ENCODE results near the gene ATP5F1E.
A peak's percentile ranks its signal among the peaks of the same experiment; 100 is the strongest.

The ATP5F1E gene

DNA sequence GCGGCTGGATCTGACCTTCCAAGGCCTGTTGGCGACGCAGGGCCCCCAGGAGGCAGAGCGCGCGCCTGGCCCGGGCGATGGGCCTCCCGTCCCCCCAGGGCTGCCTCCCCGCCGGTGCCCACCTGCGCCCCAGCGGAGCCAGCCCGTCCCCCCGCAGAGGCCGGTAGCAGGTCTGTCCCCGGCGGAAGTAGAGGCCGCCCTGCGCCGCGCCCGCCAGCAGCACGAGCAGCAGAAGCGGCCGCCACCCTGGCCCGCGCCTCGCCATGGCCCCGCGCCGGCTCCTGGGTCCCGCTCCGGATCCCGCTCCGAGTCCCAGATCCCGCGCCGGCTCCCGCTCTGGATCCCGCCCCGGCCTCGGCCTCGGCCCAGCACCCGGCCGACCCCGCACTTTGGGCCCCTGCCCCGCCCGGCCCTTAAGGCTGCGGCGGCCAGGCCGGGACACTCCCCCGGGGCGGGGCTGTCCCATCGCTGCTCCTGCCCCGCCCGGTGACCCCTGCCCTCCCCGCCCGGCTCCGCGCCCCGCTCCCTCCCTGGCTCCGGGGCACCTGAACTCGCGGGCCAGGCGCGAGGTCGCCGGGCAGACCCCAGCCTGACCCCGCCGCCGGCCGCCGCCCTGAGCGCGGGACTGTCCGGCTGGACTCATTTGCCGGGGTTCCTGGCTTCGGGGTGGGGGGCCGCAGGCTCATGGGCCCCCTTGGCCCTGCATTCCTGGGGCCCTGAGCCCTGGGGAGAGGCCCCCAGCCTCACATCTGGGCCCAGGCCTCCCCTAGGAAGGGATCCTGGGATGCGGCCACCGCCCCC, 25.1 kb downstream of the ATP5F1E start, which contains the start of gene CTSZ:
Gene CTSZ (minus strand): TSS at position 391 of the 801 bp plus-strand sequence. CDS start 126 bp downstream, at position 265.
- Histone ChIP-seq H2AFZ (ENCODE audit: low read depth, low read length) (no peak within 1 kb of the TSS), H3K9ac (ENCODE audit: low read depth, low read length) (no peak within 1 kb of the TSS), H3K27ac (ENCODE audit: low read length) (no peak within 1 kb of the TSS), H3K36me3 (ENCODE audit: insufficient read depth, low read length) (no peaks in the 10 kb centered on the region), H3K4me1 (ENCODE audit: insufficient read depth, low read length) (peaks cover 15% of the 10 kb centered on the region), H4K20me1 (ENCODE audit: insufficient read depth, low read length) (peaks cover 13% of the 10 kb centered on the region), H3K79me2 (ENCODE audit: insufficient read depth, low read length) (no peaks in the 10 kb centered on the region), H3K4me3 (ENCODE audit: low read depth in 1 of 2, low read length in 2 of 2) (no peak within 1 kb of the TSS), H3K4me2 (ENCODE audit: insufficient read depth, low read length) (no peak within 1 kb of the TSS), H3K27me3 (ENCODE audit: insufficient read depth, low read length, poor library complexity) (no peaks in the 10 kb centered on the region), H3K9me3 (ENCODE audit: insufficient read depth, low read length, severe bottlenecking) (no peaks in the 10 kb centered on the region)
- ATAC-seq (ENCODE audit: insufficient read depth, low read depth) (no peak), DNase-seq (no peak)
- TF ChIP-seq EZH2 (IDR thresholded peaks at IDR 0.05; ENCODE audit: borderline replicate concordance, low read depth, low read length, severe bottlenecking): no peak
- TF ChIP-seq CTCF (IDR thresholded peaks at IDR 0.05; ENCODE audit: borderline replicate concordance, extremely low read depth, low read length, poor library complexity, severe bottlenecking): no peak

- H4K20me1 ChIP-seq (ENCODE audit: insufficient read depth, low read length): peaks cover 18% of the 10 kb centered on the region
- no peaks in the 10 kb centered on the region for H3K79me2 ChIP-seq (ENCODE audit: insufficient read depth, low read length)
Observed at GRCh38 chr20:59006167-59006863, 25.8 kb downstream of the ATP5F1E start.

GRCh38 chr20:59005523-59006166, 26.5 kb downstream of the ATP5F1E start:
- no peaks in the 10 kb centered on the region for H3K36me3 ChIP-seq (ENCODE audit: insufficient read depth, low read length)
- H3K4me1 ChIP-seq (ENCODE audit: insufficient read depth, low read length): peaks cover 15% of the 10 kb centered on the region
- no peak for ATAC-seq (ENCODE audit: insufficient read depth, low read depth)
- peaks cover 18% of the 10 kb centered on the region for H4K20me1 ChIP-seq (ENCODE audit: insufficient read depth, low read length)
- H3K4me3 ChIP-seq (ENCODE audit: low read depth in 1 of 2, low read length in 2 of 2): no peak overlapping the region
- no peaks in the 10 kb centered on the region for H3K79me2 ChIP-seq (ENCODE audit: insufficient read depth, low read length)
- no peak overlapping the region for H3K9ac ChIP-seq (ENCODE audit: low read depth, low read length)
- TF ChIP-seq EZH2 (IDR thresholded peaks at IDR 0.05; ENCODE audit: borderline replicate concordance, low read depth, low read length, severe bottlenecking) (no peak), CTCF (IDR thresholded peaks at IDR 0.05; ENCODE audit: borderline replicate concordance, extremely low read depth, low read length, poor library complexity, severe bottlenecking) (no peak)
- DNase-seq: no peak
- no peak overlapping the region for H2AFZ ChIP-seq (ENCODE audit: low read depth, low read length)
- H3K27me3 ChIP-seq (ENCODE audit: insufficient read depth, low read length, poor library complexity): no peaks in the 10 kb centered on the region
- no peak overlapping the region for H3K27ac ChIP-seq (ENCODE audit: low read length)
- no peaks in the 10 kb centered on the region for H3K9me3 ChIP-seq (ENCODE audit: insufficient read depth, low read length, severe bottlenecking)
- H3K4me2 ChIP-seq (ENCODE audit: insufficient read depth, low read length): peak overlapping the region; percentile 30; the same call in 1 of the 2 replicates

More at GRCh38 chr20:59006167-59006863, 25.8 kb downstream of the ATP5F1E start:
- Histone ChIP-seq H3K36me3 (ENCODE audit: insufficient read depth, low read length) (no peaks in the 10 kb centered on the region), H3K4me3 (ENCODE audit: low read depth in 1 of 2, low read length in 2 of 2) (no peak overlapping the region), H3K4me2 (ENCODE audit: insufficient read depth, low read length) (no peak overlapping the region), H3K4me1 (ENCODE audit: insufficient read depth, low read length) (peaks cover 15% of the 10 kb centered on the region), H3K9me3 (ENCODE audit: insufficient read depth, low read length, severe bottlenecking) (no peaks in the 10 kb centered on the region), H3K27ac (ENCODE audit: low read length) (no peak overlapping the region), H3K27me3 (ENCODE audit: insufficient read depth, low read length, poor library complexity) (no peaks in the 10 kb centered on the region), H3K9ac (ENCODE audit: low read depth, low read length) (no peak overlapping the region), H2AFZ (ENCODE audit: low read depth, low read length) (no peak overlapping the region)
- no peak for ATAC-seq (ENCODE audit: insufficient read depth, low read depth)
- TF ChIP-seq EZH2 (IDR thresholded peaks at IDR 0.05; ENCODE audit: borderline replicate concordance, low read depth, low read length, severe bottlenecking): no peak
- TF ChIP-seq CTCF (IDR thresholded peaks at IDR 0.05; ENCODE audit: borderline replicate concordance, extremely low read depth, low read length, poor library complexity, severe bottlenecking): no peak
- DNase-seq: no peak
